ENCODE data around the gene CAPN12. TPM values are rescaled to one million over a fixed set of nuclear protein-coding genes. Genes with fewer than 3 reads are reported as not detected.
A peak's percentile ranks its signal among the peaks of the same experiment; 100 is the strongest.

CAPN12 gene
- total RNA-seq, 1 donor from 2014 or later: 12.4 TPM

- Mint-ChIP-seq H3K4me1 (peaks cover 63% of the 10 kb centered on the region), H3K27me3 (no peaks in the 10 kb centered on the region), H3K36me3 (ENCODE audit: low read depth) (peaks cover 18% of the 10 kb centered on the region), H3K9me3 (no peaks in the 10 kb centered on the region), H3K27ac (peak overlapping the region; percentile 79), H3K4me3 (no peak overlapping the region)
- intact Hi-C loops (cut with micrococcal nuclease): no loop called here
- ChIA-PET POLR2A (interaction anchor here (0.8 kb wide), 1 partner anchor 59 kb away, joined by 6 read pairs; no protein-coding TSS in a partner anchor), CTCF (interaction anchor here (1.4 kb wide), 1 partner anchor 236 kb away, joined by 4 read pairs; the partner anchor contains the start of genes MRPS12 and SARS2)
- DNase-seq (no peak), ATAC-seq (ENCODE audit: low read depth) (peak; percentile 57)
- no peak for TF ChIP-seq CTCF (IDR thresholded peaks at IDR 0.05)
These were observed 50.7 kb downstream of the CAPN12 start for GRCh38 chr19:38693380-38694223.

GRCh38 chr19:38692458-38693379, 51.6 kb downstream of the CAPN12 start:
- CTCF ChIA-PET: interaction anchor here (1.4 kb wide), 1 partner anchor 237 kb away, joined by 4 read pairs; the partner anchor contains the start of genes MRPS12 and SARS2
- Mint-ChIP-seq H3K4me3 (no peak overlapping the region), H3K36me3 (ENCODE audit: low read depth) (peaks cover 18% of the 10 kb centered on the region), H3K27me3 (no peaks in the 10 kb centered on the region), H3K9me3 (no peaks in the 10 kb centered on the region), H3K27ac (peak overlapping the region; percentile 79), H3K4me1 (peaks cover 67% of the 10 kb centered on the region)
- ATAC-seq (ENCODE audit: low read depth): no peak
- no peak for DNase-seq
- TF ChIP-seq CTCF (IDR thresholded peaks at IDR 0.05): no peak
- POLR2A ChIA-PET: interaction anchor here (0.5 to 0.8 kb wide), 2 partner anchors 59 to 145 kb away, joined by 3 to 6 read pairs; no protein-coding TSS in a partner anchor
- intact Hi-C loops (cut with micrococcal nuclease): no loop called here

- intact Hi-C loops (cut with micrococcal nuclease): no loop called here
- ChIA-PET CTCF (no interaction called here), POLR2A (no interaction called here)
- Mint-ChIP-seq H3K4me1 (peaks cover 74% of the 10 kb centered on the region), H3K4me3 (no peak overlapping the region), H3K27me3 (no peaks in the 10 kb centered on the region), H3K36me3 (ENCODE audit: low read depth) (peaks cover 16% of the 10 kb centered on the region), H3K27ac (peak overlapping the region; percentile 61), H3K9me3 (no peaks in the 10 kb centered on the region)
- DNase-seq: no peak
- ATAC-seq (ENCODE audit: low read depth): no peak
- no peak for TF ChIP-seq CTCF (IDR thresholded peaks at IDR 0.05)
These were observed 52.3 kb downstream of the CAPN12 start for GRCh38 chr19:38691938-38692457.

- Mint-ChIP-seq H3K36me3 (ENCODE audit: low read depth) (peaks cover 11% of the 10 kb centered on the region), H3K9me3 (no peaks in the 10 kb centered on the region), H3K4me1 (peaks cover 75% of the 10 kb centered on the region), H3K4me3 (no peak overlapping the region), H3K27me3 (no peaks in the 10 kb centered on the region), H3K27ac (no peak overlapping the region)
- intact Hi-C loops (cut with micrococcal nuclease): no loop called here
- ChIA-PET CTCF (no interaction called here), POLR2A (interaction anchor here (0.6 kb wide), 1 partner anchor 150 kb away, joined by 3 read pairs; no protein-coding TSS in a partner anchor)
- ATAC-seq (ENCODE audit: low read depth) (no peak), DNase-seq (no peak)
- no peak for TF ChIP-seq CTCF (IDR thresholded peaks at IDR 0.05)
These were observed 53.4 kb downstream of the CAPN12 start for GRCh38 chr19:38690832-38691231.
